Mucosa of descending colon (tissue), 3 donors: ENCODE data around the gene SVOP. TPM values are rescaled to one million over a fixed set of nuclear protein-coding genes. Genes with fewer than 3 reads are reported as not detected.

Experiments
- ATAC-seq: fragments of 200-7000 bp; cut with Tn5 transposase; one replicate; pipeline ENCODE4 v1.9.1; 2020; ENCODE audit warnings: mild to moderate bottlenecking, moderate library complexity
- DNase-seq, 3 donors: peaks; one replicate each; pipeline ENCODE4 v3.0.0-alpha.2; 2020
- H3K36me3 ChIP-seq: fragments of 200-600 bp; one replicate; pipeline ENCODE4 v1.8.0; 2021; ENCODE audit warnings: low read depth, mild to moderate bottlenecking
- H3K4me1 ChIP-seq: fragments of 200-600 bp; one replicate; pipeline ENCODE4 v1.8.0; 2021; ENCODE audit warnings: low read depth, mild to moderate bottlenecking
- H3K4me3 ChIP-seq: fragments of 200-600 bp; one replicate; pipeline ENCODE4 v1.8.0; 2021; ENCODE audit warnings: mild to moderate bottlenecking
- H3K9me3 ChIP-seq: fragments of 200-600 bp; one replicate; pipeline ENCODE4 v1.8.0; 2021; ENCODE audit warnings: mild to moderate bottlenecking
- CTCF ChIP-seq: fragments of 200-600 bp; IDR thresholded peaks from one replicate; pipeline ENCODE4 v1.8.0; 2022; ENCODE audit warnings: antibody characterized with exemption, mild to moderate bottlenecking
- intact Hi-C, 2 donors: fragments of 100-400 bp; cut with DNase I in 1 of 2; cut with micrococcal nuclease in 1 of 2; formaldehyde crosslinking; loops; one replicate each; pipeline versions ENCODE4 v1.11.0 to v1.11.1; 2022; cut with DNase I, micrococcal nuclease
- total RNA-seq, 3 donors: library from RNA; stranded (reverse); fragmentation: NEBNext Ultra II Directional in 2 of 3; extraction: Animal tissue kit (Norgen Biotek cat#: 25700) in 2 of 3; gene quantifications; one replicate each; pipeline versions ENCODE4 v1.2.1 to v1.2.4, GENCODE V29; 2021 to 2023
- donor health status: DM: no; HTN: no; CAD: no; lungs with moderate emphysema.
- donor health status: DM: no; HTN: no; CAD: no.
- donor health status: DM: no; HTN: yes; CAD: no.

The SVOP gene
- total RNA-seq, 3 donors from 2014 or later = 0.26 to 1.7 (median 0.31) TPM

GRCh38 chr12:108967869-108968540 is 52.9 kb downstream of the SVOP start:
- no peak overlapping the region for H3K4me3 ChIP-seq
- peak; percentile 25 for TF ChIP-seq CTCF
- no peaks in the 10 kb centered on the region for H3K9me3 ChIP-seq
- H3K36me3 ChIP-seq = no peaks in the 10 kb centered on the region
- ATAC-seq (peak; percentile 59), DNase-seq (no peak)
- intact Hi-C loops = no loop called here
- H3K4me1 ChIP-seq = no peaks in the 10 kb centered on the region

DNA sequence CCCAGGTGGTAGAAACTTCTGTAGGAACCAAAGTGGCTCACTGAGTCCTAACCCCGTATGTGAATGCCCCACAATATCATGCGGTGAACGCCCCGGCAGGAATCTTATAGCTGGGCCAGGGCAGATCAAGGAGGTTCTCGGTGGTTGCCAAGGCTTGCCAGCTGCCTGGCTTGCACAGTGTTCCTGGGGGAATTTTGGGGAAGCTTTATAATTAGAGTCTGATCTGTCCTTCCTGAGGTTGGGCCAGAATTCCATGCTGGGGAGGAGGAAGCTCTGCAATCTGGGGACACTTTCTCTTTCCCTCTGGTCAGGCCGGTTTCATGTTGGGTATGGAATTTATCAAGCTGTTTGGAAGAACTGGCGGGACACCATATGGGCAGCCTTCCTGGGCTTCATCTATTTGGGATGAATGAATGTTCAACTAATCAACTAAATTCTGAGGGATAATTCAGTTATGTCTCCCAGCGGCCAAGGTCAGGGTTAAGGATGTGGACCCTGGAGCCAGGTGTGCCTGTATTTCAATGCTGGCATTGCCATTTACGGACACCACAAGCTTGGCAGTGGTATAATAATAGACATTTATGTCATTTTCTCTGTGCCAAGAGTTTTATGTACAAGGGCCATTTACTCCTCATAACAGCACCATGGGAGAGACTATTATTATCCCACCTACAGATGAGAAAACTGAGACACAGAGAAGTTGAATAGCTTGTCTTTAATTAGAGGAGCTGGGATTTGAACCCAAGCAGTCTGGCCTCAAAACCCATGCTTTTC is 54.3 kb downstream of the SVOP start:
- no peak for ATAC-seq
- Histone ChIP-seq H3K36me3 (no peaks in the 10 kb centered on the region), H3K4me3 (no peak overlapping the region), H3K9me3 (no peaks in the 10 kb centered on the region), H3K4me1 (no peaks in the 10 kb centered on the region)
- no peak for TF ChIP-seq CTCF
- intact Hi-C loops = no loop called here
- no peak for DNase-seq

DNA sequence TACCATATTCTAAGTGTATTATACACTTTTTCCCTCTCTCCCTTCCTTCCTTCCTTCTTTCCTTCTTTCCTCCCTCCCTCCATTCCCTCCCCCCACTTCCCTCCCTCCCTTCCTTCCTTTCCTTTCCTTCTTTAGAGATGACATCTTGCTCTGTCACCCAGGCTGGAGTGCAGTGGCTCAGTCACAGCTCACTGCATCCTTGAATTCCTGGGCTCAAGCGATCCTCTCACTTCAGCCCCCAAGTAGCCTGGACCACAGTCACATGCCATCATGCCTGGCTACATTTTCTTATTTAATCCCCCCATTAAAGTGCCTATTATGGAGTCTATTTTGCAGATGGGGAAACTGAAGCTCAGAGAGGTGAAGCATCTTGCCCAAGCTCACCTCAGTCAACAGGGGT is 55.0 kb downstream of the SVOP start:
- ATAC-seq = no peak
- Histone ChIP-seq H3K9me3 (no peaks in the 10 kb centered on the region), H3K4me3 (no peak overlapping the region), H3K36me3 (no peaks in the 10 kb centered on the region), H3K4me1 (no peaks in the 10 kb centered on the region)
- intact Hi-C loops = no loop called here
- TF ChIP-seq CTCF = no peak
- no peak for DNase-seq

GRCh38 chr12:108964371-108965352 is 56.2 kb downstream of the SVOP start:
- no peak for TF ChIP-seq CTCF
- Histone ChIP-seq H3K4me3 (no peak overlapping the region), H3K9me3 (no peaks in the 10 kb centered on the region), H3K36me3 (no peaks in the 10 kb centered on the region), H3K4me1 (no peaks in the 10 kb centered on the region)
- intact Hi-C loops = no loop called here
- DNase-seq (no peak), ATAC-seq (no peak)

- no peak for TF ChIP-seq CTCF
- H3K4me1 ChIP-seq = no peaks in the 10 kb centered on the region
- intact Hi-C loops = no loop called here
- H3K4me3 ChIP-seq = no peak overlapping the region
- H3K36me3 ChIP-seq = no peaks in the 10 kb centered on the region
- no peak for ATAC-seq
- DNase-seq = no peak
- no peaks in the 10 kb centered on the region for H3K9me3 ChIP-seq
These were observed 58.6 kb downstream of the SVOP start for GRCh38 chr12:108962256-108962655.
